Left lung (tissue), 10 donors: ENCODE results near the gene ITGA11. TPM values are rescaled to one million over a fixed set of nuclear protein-coding genes. Genes with fewer than 3 reads are reported as not detected.

Source experiments
- ATAC-seq: fragments of 200-7000 bp; cut with Tn5 transposase; one replicate; pipeline ENCODE4 v1.9.1; 2020; ENCODE audit warnings: moderate library complexity
- DNase-seq, 4 donors: peaks; one replicate each; pipeline ENCODE4 v3.0.0-alpha.2; 2013 to 2020
- H3K27ac ChIP-seq, 2 donors: fragments of 200-600 bp; sonication (generic) in 1 of 2; one replicate each; pipeline versions ENCODE4 v1.5.0 to v1.8.0; 2020 to 2021
- H3K27me3 ChIP-seq, 2 donors: fragments of 200-600 bp; sonication (generic) in 1 of 2; one replicate each; pipeline versions ENCODE4 v1.5.0 to v1.8.0; 2020 to 2021
- H3K36me3 ChIP-seq, 2 donors: fragments of 200-600 bp; sonication (generic) in 1 of 2; one replicate each; pipeline versions ENCODE4 v1.5.0 to v1.8.0; 2020 to 2021
- H3K4me1 ChIP-seq, 2 donors: fragments of 200-600 bp; one replicate each; pipeline ENCODE4 v1.8.0; 2021
- H3K4me3 ChIP-seq, 2 donors: fragments of 200-600 bp; sonication (generic) in 1 of 2; one replicate each; pipeline versions ENCODE4 v1.5.0 to v1.8.0; 2020 to 2021; ENCODE audit warnings: mild to moderate bottlenecking in 1 of 2
- H3K9me3 ChIP-seq, 2 donors: fragments of 200-600 bp; sonication (generic) in 1 of 2; one replicate each; pipeline versions ENCODE4 v1.5.0 to v1.8.0; 2020 to 2021
- intact Hi-C, 2 donors: fragments of 100-400 bp; cut with DNase I; formaldehyde crosslinking; loops; one replicate each; pipeline versions ENCODE4 v1.11.2 to v1.14.2; 2022
- polyA plus RNA-seq, 6 donors: library from polyadenylated mRNA; unstranded; fragments of 120-200 nt; gene quantifications; one replicate each; pipeline ENCODE4 v1.2.1, GENCODE V29; 2013; ENCODE audit not compliant: insufficient read length in 6 of 6
- total RNA-seq, 2 donors: library from RNA; stranded (reverse); fragmentation: NEBNext Ultra II Directional; extraction: Animal tissue kit (Norgen Biotek cat#: 25700); gene quantifications; one replicate each; pipeline ENCODE4 v1.2.1, GENCODE V29; 2021
- TF ChIP-seq, protein P1 (sequence below), 2 donors: fragments of 200-600 bp; sonication (generic) in 1 of 2; IDR thresholded peaks; one replicate each; pipeline versions ENCODE4 v1.5.0 to v1.8.0; 2021; ENCODE audit warnings: antibody characterized with exemption in 2 of 2
- donor health status: DM: no; HTN: yes; CAD: no.
- donor health status: DM: no; HTN: no; CAD: no.

Gene ITGA11
- total and polyA plus RNA-seq, 8 donors = 1.1 to 7.3 (median 1.8) TPM

DNA sequence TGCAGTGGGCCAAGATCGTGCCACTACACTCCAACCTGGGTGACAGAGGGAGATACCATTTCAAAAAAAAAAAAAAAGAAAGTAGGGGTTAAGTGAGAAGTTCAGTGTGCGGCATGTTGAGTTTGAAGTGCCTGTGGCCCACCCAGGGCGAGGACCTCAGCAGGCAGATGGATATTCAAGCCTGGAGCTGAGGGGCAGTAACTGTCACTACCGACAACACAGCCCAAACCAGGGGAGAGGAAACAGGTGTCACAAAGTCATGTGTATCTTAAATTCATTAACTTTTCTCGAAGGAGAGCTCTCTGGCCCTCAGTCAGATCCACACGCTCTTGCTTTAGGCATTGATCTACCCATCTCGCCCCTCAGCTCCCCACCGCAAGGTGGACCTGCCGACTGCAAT, 109.2 kb downstream of the ITGA11 start:
- ATAC-seq = no peak

DNA sequence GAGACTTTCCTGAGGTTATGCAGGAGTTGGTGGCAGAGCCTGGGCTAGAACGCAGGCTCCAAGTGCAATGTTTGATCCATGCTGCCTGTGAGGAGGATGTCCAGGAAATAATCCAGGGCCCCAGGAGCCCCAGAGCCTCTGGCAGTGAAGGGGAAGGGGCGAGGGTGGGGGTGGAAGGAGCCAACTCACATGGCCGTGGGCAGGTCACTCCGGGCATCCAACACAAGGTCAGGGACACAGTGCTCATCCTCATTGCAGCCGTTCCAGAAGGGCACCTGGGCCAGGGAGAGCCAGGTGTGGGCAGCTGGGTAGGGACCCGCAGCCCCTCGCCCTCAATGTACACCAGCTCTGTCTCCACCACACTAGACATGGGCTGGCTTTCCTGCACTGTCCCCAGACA, 110.7 kb downstream of the ITGA11 start:
- intact Hi-C loops = no loop called here

More for the DNA sequence above, 109.2 kb downstream of the ITGA11 start:
- intact Hi-C loops = no loop called here
- H3K27me3 ChIP-seq = peaks cover 0 to 13% of the 10 kb centered on the region in 2 donors
- H3K4me1 ChIP-seq = no peaks in the 10 kb centered on the region
- H3K4me3 ChIP-seq = no peak overlapping the region
- H3K9me3 ChIP-seq = no peaks in the 10 kb centered on the region
- H3K27ac ChIP-seq = no peak overlapping the region
- DNase-seq = no peak
- no peaks in the 10 kb centered on the region for H3K36me3 ChIP-seq
- TF ChIP-seq, protein P1, sequence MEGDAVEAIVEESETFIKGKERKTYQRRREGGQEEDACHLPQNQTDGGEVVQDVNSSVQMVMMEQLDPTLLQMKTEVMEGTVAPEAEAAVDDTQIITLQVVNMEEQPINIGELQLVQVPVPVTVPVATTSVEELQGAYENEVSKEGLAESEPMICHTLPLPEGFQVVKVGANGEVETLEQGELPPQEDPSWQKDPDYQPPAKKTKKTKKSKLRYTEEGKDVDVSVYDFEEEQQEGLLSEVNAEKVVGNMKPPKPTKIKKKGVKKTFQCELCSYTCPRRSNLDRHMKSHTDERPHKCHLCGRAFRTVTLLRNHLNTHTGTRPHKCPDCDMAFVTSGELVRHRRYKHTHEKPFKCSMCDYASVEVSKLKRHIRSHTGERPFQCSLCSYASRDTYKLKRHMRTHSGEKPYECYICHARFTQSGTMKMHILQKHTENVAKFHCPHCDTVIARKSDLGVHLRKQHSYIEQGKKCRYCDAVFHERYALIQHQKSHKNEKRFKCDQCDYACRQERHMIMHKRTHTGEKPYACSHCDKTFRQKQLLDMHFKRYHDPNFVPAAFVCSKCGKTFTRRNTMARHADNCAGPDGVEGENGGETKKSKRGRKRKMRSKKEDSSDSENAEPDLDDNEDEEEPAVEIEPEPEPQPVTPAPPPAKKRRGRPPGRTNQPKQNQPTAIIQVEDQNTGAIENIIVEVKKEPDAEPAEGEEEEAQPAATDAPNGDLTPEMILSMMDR (IDR thresholded peaks at IDR 0.05) = no peak

DNA sequence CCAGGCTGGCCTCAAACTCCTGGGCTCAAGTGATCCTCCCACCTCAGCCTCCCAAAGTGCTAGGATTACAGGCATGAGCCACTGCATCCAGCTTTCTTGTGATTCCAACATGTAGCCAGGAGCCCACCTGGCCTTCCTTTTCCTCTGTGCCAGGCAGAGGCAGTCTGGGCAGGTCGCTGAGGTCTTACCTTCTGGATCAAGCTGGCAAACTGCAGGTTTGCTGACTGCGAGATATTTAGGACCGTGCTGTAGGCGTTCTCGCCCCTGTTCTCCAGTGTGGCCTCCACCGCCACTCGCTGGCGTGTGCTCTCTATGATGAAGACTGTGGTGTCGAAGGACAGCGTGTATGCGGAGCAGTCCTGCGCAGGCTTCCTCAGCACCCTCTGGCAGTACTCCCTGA, 112.0 kb downstream of the ITGA11 start:
- TF ChIP-seq, protein P1 (IDR thresholded peaks at IDR 0.05) = no peak
- Histone ChIP-seq H3K27me3 (no peaks in the 10 kb centered on the region), H3K4me3 (no peak overlapping the region), H3K9me3 (no peaks in the 10 kb centered on the region), H3K36me3 (no peaks in the 10 kb centered on the region), H3K27ac (no peak overlapping the region), H3K4me1 (no peaks in the 10 kb centered on the region)
- intact Hi-C loops = no loop called here
- no peak for DNase-seq
- ATAC-seq = no peak

More for the DNA sequence above, 110.7 kb downstream of the ITGA11 start:
- Histone ChIP-seq H3K4me3 (no peak overlapping the region), H3K4me1 (no peaks in the 10 kb centered on the region), H3K9me3 (no peaks in the 10 kb centered on the region), H3K27me3 (peaks cover 0 to 3% of the 10 kb centered on the region in 2 donors), H3K27ac (no peak overlapping the region), H3K36me3 (no peaks in the 10 kb centered on the region)
- ATAC-seq (no peak), DNase-seq (no peak)
- TF ChIP-seq, protein P1 (IDR thresholded peaks at IDR 0.05) = no peak

DNA sequence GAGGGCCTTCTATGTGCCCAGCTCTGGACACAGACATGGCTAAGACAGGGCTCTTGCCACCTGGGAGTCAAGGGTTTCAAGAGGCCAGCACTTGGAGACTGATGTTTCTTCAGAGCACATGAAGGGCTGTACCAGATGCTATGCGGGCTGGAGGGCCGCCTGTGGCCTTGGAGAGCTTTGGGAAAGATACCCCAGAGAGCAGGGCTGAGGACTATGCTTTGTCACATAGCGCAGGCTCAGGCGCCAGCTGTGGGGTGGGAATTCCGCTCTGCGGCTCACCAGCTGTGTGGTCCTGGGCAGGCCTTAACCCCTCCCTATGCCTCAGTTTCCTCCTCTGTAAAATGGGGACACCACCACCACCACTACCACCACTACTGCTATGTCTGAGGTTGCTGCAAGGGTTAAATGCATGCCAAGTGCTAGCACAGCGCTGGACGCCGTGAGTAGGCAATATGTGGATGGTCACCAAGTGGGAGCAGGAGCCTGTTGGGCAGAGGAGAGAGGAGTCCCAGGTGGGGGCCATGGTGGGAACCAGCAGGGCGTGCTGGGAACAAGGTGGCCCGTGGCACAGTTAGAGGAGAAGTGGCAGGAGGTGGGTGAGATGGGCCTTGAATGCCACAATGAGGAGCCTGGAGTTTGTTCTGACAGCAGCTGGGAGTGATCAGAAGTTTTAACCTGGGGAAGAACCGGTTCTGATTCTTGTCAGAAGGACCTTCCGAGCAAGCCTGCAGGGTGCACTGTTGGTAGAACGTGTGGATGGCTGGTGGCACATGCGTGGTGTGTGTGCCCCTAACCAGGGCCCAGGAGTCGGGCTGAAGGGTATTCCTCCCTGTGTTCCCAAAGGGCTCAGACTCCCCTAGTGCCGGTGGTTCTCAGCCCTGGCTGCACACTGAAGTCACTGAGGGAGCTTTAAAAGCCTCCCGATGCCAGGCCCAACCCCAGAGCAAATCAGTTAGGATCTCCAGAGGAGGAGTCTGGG, 112.7 kb downstream of the ITGA11 start:
- ATAC-seq = no peak
- TF ChIP-seq, protein P1 (IDR thresholded peaks at IDR 0.05) = no peak
- intact Hi-C loops = no loop called here
- Histone ChIP-seq H3K36me3 (no peaks in the 10 kb centered on the region), H3K4me1 (no peaks in the 10 kb centered on the region), H3K9me3 (no peaks in the 10 kb centered on the region), H3K27ac (no peak overlapping the region), H3K4me3 (no peak overlapping the region), H3K27me3 (no peaks in the 10 kb centered on the region)
- peak in 2 of 4 donors; percentile 18 to 55 for DNase-seq

DNA sequence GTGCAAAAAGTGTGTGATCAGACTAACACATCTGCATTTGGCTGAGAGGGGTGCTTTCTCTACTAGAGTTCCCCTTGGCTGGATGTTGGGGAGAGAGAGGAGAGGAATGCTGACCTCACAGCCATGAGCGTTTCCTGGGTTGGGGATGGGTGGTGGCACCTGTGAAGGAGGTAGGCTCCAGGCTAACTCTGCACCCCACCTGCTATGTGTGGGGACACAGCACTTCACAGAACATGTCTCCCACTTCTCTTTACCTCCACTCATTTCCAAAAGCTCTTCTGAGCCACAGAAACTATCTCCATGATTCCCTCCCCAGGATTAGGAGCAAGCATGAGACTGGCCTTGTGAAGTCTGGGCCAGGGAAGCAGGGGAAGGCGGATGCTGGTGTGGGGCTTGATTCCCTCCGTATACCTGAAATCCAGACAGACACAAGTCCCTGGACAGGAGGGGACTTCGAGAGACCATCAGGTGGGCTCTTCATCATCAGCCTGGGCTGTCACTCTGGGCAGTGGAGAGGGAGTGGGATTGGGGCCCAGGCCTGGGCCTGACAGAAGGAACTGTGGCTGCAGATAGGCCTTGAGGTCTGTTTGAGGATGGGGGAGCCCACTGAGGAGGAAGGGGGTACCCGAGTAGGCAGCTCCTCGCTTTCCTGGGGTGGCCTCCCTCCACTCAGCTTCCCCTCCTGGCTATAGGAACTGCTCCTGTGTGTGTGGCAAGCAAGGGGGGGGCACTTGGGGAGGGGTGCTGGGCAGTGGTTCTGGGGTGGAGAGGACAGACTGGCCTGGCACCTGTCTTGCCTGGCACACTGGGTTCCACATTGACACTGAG, 113.7 kb downstream of the ITGA11 start:
- intact Hi-C loops = no loop called here
- Histone ChIP-seq H3K36me3 (no peaks in the 10 kb centered on the region), H3K4me3 (no peak overlapping the region), H3K27ac (no peak overlapping the region), H3K9me3 (no peaks in the 10 kb centered on the region), H3K4me1 (no peaks in the 10 kb centered on the region), H3K27me3 (no peaks in the 10 kb centered on the region)
- ATAC-seq = no peak
- DNase-seq = peak in 2 of 4 donors; percentile 5 to 13
- TF ChIP-seq, protein P1 (IDR thresholded peaks at IDR 0.05) = no peak
